DMS79 treated with DMSO at 0.1 percent for 48 hours (cell line): ENCODE data around the gene MYEOV.

Source experiments
- DNase-seq: peaks from one replicate; lab custom pipeline; 2025; lab: John Stamatoyannopoulos, UW

Gene MYEOV

GRCh38 chr11:69302447-69303020, 8.6 kb downstream of the MYEOV start:
- no peak for DNase-seq

- DNase-seq = no peak
Measured at GRCh38 chr11:69303427-69303826, 9.5 kb downstream of the MYEOV start.

- DNase-seq = no peak
Measured at GRCh38 chr11:69304258-69304657, 10.3 kb downstream of the MYEOV start.

- no peak for DNase-seq
Measured at GRCh38 chr11:69304686-69305085, 10.7 kb downstream of the MYEOV start.

- DNase-seq = no peak
Measured at GRCh38 chr11:69305885-69306540, 12.1 kb downstream of the MYEOV start.

- DNase-seq = no peak
Measured at GRCh38 chr11:69306821-69307220, 12.9 kb downstream of the MYEOV start.

- DNase-seq = no peak
Measured at GRCh38 chr11:69307421-69307820, 13.5 kb downstream of the MYEOV start.

- no peak for DNase-seq
Measured at GRCh38 chr11:69307871-69308431, 14.0 kb downstream of the MYEOV start.

- DNase-seq = no peak
Measured at GRCh38 chr11:69308491-69308911, 14.5 kb downstream of the MYEOV start.

- no peak for DNase-seq
Measured at GRCh38 chr11:69308936-69309615, 15.1 kb downstream of the MYEOV start.

- no peak for DNase-seq
Measured at GRCh38 chr11:69309631-69310280, 15.8 kb downstream of the MYEOV start.

GRCh38 chr11:69310351-69310750, 16.4 kb downstream of the MYEOV start:
- DNase-seq = no peak

- DNase-seq = no peak
Measured at GRCh38 chr11:69310934-69311766, 17.2 kb downstream of the MYEOV start.

GRCh38 chr11:69311767-69312385, 17.9 kb downstream of the MYEOV start:
- no peak for DNase-seq

- no peak for DNase-seq
Measured at GRCh38 chr11:69312453-69313404, 18.8 kb downstream of the MYEOV start.

GRCh38 chr11:69313992-69314391, 20.0 kb downstream of the MYEOV start:
- DNase-seq = no peak

GRCh38 chr11:69314555-69314954, 20.6 kb downstream of the MYEOV start:
- DNase-seq = no peak

- no peak for DNase-seq
Measured at GRCh38 chr11:69316956-69317355, 23.0 kb downstream of the MYEOV start.

GRCh38 chr11:69317401-69318092, 23.6 kb downstream of the MYEOV start:
- no peak for DNase-seq

- DNase-seq = no peak
Measured at GRCh38 chr11:69318093-69318420, 24.1 kb downstream of the MYEOV start.
